NCI-H2196 (cell line): ENCODE results near the gene PSMB9.

Experiments used
- DNase-seq: peaks from one replicate; lab custom pipeline; 2025; ENCODE audit not compliant: unreplicated experiment; lab: John Stamatoyannopoulos, UW

PSMB9 gene

DNA sequence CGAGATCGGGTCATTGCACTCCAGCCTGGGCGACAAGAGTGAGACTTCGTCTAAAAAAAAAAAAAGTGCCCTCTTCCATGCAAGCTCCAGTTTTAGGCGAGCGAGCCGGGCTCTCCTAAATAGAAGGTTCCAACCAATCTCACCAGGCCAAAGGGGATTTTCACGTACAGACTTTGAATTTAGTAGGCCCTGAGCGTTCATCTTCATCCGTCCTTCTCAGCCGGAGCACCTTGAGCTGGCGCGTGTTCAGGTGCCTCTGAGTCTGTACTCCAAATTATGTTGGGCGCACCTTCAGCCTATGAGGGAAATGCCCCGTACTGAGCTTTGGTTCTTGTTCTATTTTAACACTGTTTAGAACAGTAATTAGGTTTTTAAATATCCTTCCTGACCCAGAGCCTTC, 14.6 kb upstream of the PSMB9 start:
- DNase-seq, result no peak

DNA sequence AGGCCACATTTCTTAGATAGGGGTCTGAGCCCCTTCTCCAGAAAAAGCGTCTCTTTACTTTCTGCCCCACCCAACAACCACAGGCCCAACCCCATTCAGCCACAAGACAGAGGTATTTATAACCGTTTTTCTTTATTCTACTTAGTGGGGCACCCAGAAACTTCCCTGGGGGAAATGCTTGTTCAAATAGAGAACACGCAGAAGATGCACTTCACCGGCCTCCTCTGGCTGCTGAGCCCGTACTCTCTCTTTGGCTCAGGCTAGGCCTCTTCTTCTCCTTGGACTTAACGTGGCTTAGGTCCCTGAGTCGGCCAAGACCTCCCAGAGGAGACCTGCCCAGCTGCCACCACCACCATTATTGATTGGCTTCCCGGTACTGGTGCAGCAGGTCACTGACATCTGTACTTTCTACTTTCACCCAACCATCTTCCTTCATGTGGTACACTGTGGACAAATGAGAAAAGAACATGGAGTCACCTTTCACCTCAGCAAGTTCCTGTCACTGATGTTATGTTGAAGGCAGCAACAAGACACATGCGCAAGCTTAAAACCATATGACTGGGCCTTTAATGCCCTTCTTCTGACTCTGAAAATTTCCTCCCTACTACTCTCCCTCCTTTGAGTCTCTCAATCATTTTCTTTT, 13.3 kb upstream of the PSMB9 start:
- no peak for DNase-seq

DNA sequence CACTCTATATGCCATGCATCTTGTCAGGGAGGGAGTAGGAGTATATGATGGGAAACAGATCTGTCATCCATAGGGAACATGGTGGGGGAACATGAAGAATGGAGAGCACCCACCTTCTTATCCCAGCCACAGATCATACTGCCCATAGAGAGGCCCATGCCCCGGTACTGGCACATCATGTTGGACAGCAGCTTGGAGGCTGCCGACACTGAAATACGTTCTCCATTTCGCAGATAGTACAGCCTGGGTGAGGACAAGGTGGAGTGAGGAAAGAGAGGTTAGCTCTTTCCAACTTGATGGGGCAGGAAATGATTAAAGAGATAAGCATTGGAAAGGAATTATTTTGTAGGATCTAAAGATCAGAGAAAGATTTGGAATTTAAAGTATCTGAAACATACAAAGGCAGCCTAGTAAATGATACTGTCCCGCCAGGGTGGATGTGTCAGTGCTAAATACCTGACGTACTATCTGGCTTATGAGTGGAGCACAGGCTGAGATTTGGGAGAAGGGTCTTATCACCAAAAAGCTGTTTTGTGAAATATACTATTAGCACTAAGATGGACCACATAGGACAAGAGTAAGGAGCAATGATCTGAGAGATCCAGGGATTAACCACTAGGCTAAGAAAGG, 11.9 kb upstream of the PSMB9 start:
- DNase-seq, result no peak

DNA sequence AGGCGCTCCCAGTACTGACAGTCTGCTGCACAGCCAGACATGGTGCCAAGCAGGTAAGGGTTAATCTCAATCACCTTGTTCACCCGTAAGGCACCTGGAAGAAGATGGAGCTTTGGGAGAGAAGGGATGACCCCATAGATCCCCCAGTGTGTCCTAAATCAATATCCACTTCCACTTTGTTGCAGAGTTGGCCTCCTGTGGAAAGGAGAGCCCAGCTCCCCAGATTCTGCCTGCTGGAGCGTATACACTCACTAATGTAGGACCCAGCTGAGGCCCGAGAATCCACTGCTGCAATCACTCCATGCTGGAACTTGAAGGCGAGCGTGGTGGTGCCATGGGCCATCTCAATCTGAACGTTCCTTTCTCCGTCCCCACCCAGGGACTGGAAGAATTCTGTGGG, 11.3 kb upstream of the PSMB9 start:
- DNase-seq, result no peak

DNA sequence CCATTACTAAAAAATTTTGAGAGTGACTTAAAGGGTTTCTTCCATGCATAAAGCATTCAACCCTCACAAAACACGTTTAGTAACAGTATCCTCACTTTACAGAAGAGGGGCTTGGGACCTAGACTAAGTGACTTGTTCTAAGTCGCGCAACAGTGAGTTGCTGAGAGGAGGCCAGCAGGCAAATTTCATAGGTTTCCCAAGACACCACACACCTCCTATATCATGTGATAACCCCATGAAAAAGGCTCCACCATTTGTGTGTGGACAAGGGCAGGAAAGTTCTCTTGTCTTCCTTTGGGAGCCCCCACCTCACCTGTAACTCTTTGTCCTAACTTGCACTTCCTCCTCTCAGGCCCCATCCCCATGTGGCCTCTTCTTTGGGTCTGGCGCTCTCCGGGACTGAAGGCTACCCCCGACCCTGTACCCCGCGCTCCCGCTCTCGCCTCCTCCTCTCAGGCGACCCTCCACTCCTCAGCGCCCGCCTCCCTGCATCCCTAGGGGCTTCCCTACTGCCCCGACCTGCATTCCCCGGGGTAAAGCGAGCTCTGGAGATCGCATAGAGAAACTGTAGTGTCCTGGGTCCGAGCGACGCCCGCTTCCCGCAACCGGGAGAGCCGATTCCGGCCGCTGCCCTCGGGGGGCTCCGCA, 10.5 kb upstream of the PSMB9 start:
- no peak for DNase-seq

DNA sequence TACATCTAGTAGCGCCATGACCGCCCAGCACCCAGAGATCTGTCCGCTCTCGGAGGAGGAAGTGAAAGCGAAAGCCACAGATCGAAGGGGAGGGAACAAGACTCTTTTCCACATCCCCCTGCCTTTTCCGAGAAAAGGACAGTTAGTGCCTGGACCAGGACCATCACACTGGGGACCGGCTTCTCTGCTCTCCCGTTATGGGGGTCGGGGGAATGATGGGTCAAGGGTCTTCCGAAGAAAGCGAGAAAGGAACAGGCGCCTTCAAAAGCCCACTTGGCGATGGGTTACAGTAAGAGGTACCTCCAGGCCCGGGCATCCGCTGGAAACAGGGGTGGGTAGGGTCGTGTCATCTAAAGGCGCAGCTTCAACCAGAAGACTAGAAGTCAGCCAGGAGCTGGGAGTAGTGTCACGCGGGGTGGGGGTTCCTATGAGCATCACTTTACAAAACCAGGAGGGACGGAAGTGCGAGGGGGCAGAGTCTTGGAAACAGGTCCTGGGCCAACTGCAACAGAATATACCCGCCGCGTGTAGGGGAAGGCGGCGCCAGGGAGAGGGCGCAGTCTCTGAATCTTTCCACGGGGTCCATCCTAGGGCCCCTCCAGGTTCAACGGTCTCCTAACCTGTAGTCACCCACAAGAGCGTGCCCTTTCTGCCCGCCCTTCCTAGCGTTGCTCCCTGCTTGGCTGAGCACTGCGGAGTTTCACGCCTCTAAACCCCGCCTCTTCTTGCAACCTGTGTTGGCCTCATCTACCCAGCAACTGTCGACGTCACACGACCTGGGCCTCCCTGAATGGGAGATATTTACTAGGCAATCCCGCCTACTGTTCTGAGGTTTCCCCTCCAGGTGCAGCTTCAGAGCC, 9.8 kb upstream of the PSMB9 start, which contains the start of gene PSMB8:
PSMB8 (minus strand) TSS at position 69 of the 860 bp plus-strand sequence; CDS start at position 18, 51 bp downstream.
- peak; percentile 97 for DNase-seq

DNA sequence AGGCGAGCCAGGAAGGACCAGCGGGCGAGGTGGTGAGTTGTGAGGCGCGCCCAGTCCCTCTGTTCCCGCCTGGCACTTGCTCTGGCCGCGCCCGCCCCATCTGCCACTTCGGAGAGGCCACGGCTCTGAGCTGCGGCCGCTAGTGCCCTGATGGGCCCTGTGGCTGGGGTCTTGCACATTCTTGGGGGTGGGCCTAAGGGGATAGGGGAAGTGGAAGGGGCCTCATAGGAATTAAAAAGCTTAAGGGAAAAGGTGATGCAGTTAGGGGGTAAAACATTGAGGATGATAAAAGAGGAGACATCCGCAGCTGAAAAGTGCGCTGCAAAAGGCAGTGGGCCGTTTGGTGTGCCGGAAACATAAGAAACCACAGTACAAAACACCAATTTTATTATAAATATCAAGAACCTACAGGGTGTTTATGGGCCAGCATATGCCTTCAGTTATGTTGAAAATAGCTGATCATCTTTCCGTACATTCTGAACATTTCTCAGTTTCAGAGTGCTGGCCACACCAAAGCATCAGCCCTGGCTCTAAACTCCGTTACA, 9.1 kb upstream of the PSMB9 start:
- DNase-seq, result no peak

DNA sequence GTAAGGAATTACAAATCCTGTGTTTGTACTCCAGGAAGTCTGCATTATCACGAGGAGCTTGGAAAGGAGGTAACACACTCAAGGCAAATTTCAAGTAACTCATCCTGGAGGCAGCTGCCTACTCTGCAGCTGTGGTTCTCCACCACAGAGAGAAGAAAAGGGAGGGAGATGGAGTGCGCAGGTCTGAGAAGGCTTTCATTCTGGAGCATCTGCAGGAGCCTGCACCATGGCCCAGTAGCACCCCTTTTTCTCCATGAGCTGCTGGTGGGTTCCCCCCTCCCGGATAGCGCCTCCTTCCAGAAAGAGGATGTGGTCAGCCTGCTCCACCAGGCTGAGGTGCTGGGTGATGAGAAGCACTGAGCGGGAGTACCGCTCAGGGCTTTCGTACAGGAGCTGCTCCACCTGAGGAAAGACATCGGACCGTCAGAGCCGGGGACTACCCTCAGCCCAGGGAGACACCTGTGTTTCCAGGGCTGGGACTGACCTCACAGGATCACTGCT, 8.6 kb upstream of the PSMB9 start:
- no peak for DNase-seq

DNA sequence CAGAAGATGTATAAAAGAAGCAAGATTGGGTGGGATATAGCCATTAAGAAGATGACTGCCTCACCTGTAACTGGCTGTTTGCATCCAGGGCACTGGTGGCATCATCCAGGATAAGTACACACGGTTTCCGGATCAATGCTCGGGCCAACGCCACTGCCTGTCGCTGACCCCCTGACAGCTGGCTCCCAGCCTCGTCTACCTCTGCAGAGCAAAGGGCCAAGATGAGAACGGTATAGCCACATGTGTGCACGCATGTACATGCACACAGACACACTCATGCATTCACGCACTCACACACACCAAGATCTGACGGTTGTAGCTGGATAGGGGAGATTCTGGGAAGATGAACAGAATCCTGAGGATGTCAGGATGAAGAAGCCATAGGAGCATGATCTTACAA, 7.0 kb upstream of the PSMB9 start:
- no peak for DNase-seq

DNA sequence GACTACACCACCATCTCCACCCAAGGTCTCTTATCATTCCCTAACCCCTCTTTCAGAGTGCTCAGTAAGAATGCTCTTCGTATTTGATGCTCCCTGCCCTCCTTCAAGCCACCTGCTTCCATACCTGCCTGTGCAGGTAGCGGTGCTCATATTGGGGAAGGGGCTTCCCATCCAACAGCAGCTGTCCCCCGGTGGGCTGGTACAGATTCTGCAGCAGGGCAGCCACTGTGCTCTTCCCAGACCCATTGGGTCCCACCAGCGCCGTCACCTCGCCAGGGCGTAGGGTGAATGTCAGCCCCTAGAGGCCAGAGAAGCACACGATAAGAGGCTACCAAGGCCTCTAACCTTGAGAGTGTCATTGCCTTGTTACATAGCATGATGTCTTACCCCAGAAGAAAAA, 6.2 kb upstream of the PSMB9 start:
- no peak for DNase-seq

DNA sequence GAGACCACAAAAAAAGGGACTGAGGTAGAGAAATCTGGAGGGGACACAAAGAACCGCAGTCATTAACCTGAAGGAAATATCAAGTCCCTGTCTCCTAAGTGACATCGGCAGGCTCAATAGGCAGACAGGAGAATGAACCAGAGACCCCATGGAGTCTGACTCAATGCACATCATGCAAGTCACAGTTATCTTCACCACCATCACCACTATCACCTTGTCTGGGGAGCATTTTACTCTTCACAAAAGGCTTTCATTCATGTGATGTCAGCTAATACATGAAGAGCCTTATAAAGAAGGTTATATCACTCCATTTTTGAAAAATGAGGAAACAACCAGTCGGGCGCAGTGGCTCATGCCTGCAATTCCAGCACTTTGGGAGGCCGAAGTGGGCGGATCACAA, 4.9 kb upstream of the PSMB9 start:
- DNase-seq, result no peak

DNA sequence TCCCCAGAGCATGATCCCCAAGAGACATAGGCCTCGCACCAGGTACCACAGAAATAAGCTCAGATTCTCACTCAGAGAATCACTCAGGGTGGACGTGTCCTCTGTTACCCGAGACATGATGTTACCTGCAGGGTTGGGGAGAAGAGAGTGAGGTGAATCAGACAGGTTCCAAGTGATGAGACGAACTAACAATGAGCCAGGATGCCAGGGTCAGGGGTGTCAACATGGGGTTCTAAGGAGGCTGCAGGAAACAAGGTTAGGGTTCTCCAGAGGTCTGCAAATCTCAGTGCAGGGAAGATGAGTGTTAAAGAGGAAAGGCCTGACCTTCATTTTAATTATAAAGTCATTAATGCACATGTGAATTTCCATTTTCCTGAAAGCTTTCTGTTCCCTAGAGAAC, 3.0 kb upstream of the PSMB9 start:
- no peak for DNase-seq

DNA sequence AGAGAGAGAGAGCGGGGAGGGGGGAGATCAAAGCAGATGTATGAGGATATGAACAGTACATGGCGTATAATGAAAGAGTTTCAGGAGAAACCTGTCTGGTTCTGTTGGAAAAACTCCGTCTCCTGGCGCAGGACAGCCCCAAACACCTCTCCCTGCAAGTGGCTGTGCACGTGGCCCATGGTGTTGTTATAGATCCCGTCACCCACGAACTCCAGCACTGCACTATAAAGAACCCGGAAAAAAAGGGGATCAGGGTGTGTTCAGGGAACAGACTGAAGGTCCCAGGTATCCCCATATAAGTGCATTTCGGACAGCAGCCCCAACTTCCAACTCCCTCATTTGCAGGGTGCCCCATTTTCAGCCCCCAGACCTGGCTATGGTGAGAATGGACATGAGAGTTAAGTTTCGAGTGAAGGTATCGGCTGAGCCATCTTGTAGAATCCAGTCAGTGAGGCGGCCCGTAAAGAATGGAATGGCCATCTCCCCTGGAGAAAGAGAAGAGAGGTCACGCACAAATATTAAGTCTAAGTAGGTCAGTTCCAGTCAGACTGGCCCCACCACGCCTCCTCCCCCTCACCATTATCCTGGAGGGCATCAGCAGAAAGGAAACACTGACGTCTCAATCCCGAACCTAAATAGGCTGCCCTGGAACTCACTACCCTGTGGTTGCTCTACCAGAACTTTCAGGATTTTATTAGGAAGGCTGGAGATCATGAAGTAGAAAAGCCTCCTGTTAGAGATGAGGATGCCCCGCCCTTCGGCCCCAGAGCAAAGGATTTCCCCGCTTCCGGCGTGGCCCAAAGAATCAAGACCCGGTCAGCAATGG, 1.8 kb upstream of the PSMB9 start:
- no peak for DNase-seq

DNA sequence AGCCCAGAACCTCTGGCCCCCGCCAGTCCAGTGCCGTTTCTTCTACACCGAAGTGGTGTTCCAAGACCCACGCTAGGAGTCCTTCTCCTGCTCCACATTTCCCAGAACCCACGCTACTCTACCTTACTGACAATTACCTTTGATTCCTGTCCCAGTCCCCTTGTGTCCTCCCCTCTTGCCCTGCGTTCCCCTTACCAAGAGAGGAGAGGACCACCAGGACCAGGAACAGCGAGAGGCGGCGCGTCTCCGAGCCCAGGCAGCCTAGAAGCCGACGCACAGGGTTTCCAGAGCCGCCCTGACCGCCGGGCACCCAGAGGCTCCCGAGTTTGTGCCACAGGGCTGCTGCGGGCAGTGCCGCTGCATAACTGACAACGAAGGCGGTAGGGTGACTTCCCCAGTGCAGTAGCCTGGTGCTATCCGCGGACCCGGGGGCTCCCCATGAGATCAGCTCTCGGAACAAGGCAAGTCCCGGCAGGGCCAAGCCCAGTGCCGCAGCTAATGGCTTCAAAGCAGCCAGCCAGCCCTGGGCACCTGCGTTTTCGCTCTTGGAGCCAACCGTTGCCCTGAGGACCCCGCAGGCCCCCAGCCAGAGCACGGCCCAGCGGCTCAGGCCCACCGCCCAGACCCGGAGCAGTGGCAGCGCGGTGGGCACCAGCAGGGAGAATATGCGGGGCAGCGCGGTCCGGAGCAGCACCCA, 1.0 kb upstream of the PSMB9 start:
- DNase-seq, result no peak

DNA sequence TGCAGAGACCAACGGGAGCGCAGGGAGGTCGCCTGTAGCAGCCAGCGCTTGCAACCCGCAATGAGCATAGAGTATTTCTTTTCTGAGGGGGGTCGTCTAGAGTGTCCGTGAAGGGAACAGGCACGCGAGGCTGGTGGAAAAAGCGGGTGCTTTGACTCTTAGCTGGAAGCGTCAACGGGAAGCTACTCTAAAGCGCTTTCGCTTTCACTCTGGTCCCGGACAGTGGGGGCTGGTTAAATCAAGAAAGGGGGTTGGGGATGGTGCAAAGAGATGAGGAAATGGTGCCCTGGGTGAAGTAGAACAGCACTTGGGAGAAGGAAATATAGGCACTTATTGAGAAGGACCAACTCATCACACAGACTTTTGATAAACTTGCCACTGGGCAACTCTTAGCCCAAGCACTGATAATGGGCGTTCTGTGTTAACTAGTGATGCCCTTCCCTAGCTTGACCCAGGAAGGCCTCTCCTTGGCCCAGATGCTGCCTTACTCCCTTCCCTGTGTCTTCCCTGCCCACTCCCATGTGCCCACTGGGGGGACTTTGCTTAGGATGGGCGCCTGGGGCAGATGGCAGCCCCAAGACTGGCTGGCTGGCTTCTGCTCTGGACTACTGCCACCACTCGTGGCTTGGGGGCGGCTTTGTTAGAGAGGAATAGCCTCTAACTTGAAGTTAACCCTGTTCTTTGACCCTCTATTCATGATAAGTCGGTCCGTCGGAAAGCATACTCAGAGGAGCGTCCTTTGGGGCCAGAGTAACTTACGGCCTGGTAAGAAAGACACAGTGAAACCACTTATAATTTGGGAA, 585 bp downstream of the PSMB9 start:
- DNase-seq, result peak; percentile 13

DNA sequence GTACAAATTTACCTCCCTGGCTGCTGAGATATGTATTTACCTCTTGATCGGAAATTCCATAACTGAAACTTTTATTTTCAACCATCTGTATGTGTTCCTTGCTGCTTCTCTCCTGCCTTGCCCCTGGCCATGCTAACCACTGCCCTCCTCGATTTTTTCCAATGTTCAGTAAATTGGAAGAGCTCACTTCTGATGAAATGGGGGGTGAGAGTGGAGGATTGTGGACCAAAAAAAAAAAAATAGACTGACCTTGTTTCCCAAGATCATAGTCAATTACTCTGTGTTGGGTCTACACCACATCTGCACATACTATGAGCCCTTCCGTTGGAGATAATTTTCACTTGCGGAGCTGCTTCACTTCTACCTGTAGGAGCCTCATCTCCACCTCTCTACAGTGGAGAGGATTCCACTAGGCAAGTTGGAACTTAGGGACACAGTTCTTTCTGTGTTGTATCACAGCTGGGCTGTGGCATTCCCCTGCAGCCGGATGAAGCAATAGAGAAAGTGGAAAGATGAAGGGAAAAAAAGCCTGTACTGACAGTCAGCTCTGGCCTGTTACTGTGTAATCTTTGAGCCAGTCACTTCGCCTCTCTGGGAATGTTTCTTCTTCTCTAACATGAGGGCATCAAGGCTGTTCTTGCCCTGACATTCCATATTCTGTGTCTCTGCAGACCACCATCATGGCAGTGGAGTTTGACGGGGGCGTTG, 1.6 kb downstream of the PSMB9 start:
- DNase-seq, result no peak

DNA sequence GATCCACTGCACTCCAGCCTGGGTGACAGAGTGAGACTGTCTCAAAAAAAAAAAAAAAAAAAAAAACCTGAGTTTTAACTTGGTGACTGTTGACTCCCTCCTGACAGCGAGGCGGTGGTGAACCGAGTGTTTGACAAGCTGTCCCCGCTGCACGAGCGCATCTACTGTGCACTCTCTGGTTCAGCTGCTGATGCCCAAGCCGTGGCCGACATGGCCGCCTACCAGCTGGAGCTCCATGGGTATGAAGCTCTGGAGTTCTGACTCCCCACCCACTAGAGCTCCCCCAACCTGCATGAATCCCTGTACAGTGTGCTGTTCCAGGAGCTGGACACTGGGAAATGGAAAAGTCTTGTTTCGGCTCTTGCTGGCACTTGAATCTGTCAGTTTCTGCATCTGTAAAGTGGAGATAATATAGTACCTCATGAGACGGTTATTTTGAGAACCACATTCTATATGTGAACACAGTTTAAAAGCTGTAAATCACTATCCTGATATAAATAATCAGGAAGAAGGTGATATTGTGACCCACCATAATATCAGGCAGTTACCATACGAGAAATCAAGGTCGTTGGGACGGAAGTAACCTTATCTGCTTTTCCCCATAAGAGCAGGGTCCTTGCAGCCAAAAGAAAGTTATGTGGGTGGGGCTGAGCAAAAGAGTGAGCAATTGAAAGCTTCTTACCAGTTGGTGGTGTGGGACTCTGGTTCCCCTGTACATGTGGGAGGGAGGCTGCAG, 3.3 kb downstream of the PSMB9 start:
- DNase-seq, result no peak

DNA sequence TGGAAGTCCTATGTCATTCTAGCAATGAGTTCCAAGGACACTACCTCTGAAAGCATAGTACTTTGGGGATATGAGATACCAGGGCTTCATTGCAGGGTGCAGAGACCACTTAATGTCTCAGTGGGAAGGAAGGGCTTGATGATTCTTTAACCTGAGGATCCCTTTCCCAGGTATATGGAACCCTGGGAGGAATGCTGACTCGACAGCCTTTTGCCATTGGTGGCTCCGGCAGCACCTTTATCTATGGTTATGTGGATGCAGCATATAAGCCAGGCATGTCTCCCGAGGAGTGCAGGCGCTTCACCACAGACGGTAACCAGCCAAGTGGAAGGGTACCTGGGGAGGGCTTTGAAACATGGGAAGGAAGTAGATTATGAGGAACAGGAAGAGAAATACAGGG, 4.2 kb downstream of the PSMB9 start:
- DNase-seq, result no peak
